Naive thymus-derived CD4-positive, alpha-beta T cell (primary cell): ENCODE results near the gene CDK18. TPM values are rescaled to one million over a fixed set of nuclear protein-coding genes. Genes with fewer than 3 reads are reported as not detected.

Experiments used
- ATAC-seq: fragments of 150-1000 bp; cut with Tn5 transposase; 2 replicates; pipeline ENCODE4 v1.10.0; 2021; ENCODE audit warnings: mild to moderate bottlenecking, moderate library complexity
- CTCF ChIA-PET: fragments of 350-600 bp; sonication (Branson Sonifier 250); formaldehyde crosslinking; loops from one replicate; lab custom pipeline; 2021; ENCODE audit warnings: antibody characterized with exemption; lab: Charles Lee
- POLR2A ChIA-PET: fragments of 350-600 bp; sonication (Branson Sonifier 250); formaldehyde crosslinking; loops from one replicate; lab custom pipeline; 2021; ENCODE audit warnings: antibody characterized with exemption, inconsistent platforms; lab: Charles Lee
- DNase-seq, 9 donors: peaks; one replicate each; pipeline versions ENCODE4 v3.0.0 to v3.0.0-alpha.2; 2020 to 2022; ENCODE audit warnings: mixed read lengths in 1 of 9
- H3K27ac ChIP-seq: one replicate; pipeline ENCODE4 v1.7.0; 2013; ENCODE audit warnings: mild to moderate bottlenecking, low read depth, low read length, moderate library complexity
- H3K27me3 ChIP-seq, 2 donors: one replicate each; pipeline ENCODE4 v1.7.0; 2013; ENCODE audit warnings: low read length in 2 of 2, mild to moderate bottlenecking in 2 of 2, moderate library complexity in 2 of 2; ENCODE audit not compliant: control insufficient read depth in 2 of 2, insufficient read depth in 2 of 2
- H3K36me3 ChIP-seq, 3 experiments: 1 replicate in 2 of 3; 2 replicates in 1 of 3; pipeline ENCODE4 v1.7.0; 2013; ENCODE audit warnings: low read length in 3 of 3, mild to moderate bottlenecking in 3 of 3, moderate library complexity in 1 of 3; ENCODE audit not compliant: insufficient read depth in 3 of 3, control insufficient read depth in 2 of 3
- H3K4me1 ChIP-seq, 2 donors: one replicate each; pipeline ENCODE4 v1.7.0; 2013; ENCODE audit warnings: low read length in 2 of 2, mild to moderate bottlenecking in 2 of 2, moderate library complexity in 1 of 2; ENCODE audit not compliant: control insufficient read depth in 2 of 2, insufficient read depth in 2 of 2
- H3K4me3 ChIP-seq: 2 replicates; pipeline ENCODE4 v1.7.0; 2013; ENCODE audit warnings: mild to moderate bottlenecking, low read length
- H3K9me3 ChIP-seq, 3 experiments: 1 replicate in 2 of 3; 2 replicates in 1 of 3; pipeline ENCODE4 v1.7.0; 2013; ENCODE audit warnings: low read length in 3 of 3; ENCODE audit not compliant: control insufficient read depth in 2 of 3
- H3K27ac Mint-ChIP-seq, 9 donors: one replicate each; pipeline ENCODE4 v1.8.0; 2020 to 2022; ENCODE audit warnings: mixed read lengths in 9 of 9, mild to moderate bottlenecking in 8 of 9, moderate library complexity in 5 of 9, inconsistent platforms in 2 of 9
- H3K27me3 Mint-ChIP-seq, 5 donors: one replicate each; pipeline ENCODE4 v1.8.0; 2021 to 2022; ENCODE audit warnings: mixed read lengths in 5 of 5, mild to moderate bottlenecking in 1 of 5
- H3K36me3 Mint-ChIP-seq, 5 donors: one replicate each; pipeline ENCODE4 v1.8.0; 2020 to 2022; ENCODE audit warnings: mixed read lengths in 5 of 5, mild to moderate bottlenecking in 3 of 5, inconsistent platforms in 1 of 5
- H3K4me1 Mint-ChIP-seq, 7 donors: one replicate each; pipeline ENCODE4 v1.8.0; 2020 to 2022; ENCODE audit warnings: mixed read lengths in 7 of 7, mild to moderate bottlenecking in 3 of 7, inconsistent platforms in 1 of 7
- H3K4me3 Mint-ChIP-seq, 10 donors: one replicate each; pipeline ENCODE4 v1.8.0; 2020 to 2022; ENCODE audit warnings: mild to moderate bottlenecking in 10 of 10, mixed read lengths in 10 of 10, moderate library complexity in 6 of 10, inconsistent platforms in 2 of 10
- H3K9me3 Mint-ChIP-seq, 11 donors: one replicate each; pipeline ENCODE4 v1.8.0; 2020 to 2022; ENCODE audit warnings: mixed read lengths in 11 of 11, mild to moderate bottlenecking in 4 of 11, inconsistent platforms in 1 of 11, moderate library complexity in 1 of 11
- intact Hi-C, 2 donors: fragments of 100-400 bp; cut with micrococcal nuclease; formaldehyde crosslinking; loops; one replicate each; pipeline ENCODE4 v1.15.1; 2023
- polyA plus RNA-seq, 2 donors: library from polyadenylated mRNA; unstranded; fragments of 300-500 nt; fragmentation: Illumina TruSeq; gene quantifications; one replicate each; pipeline ENCODE4 v1.2.3, GENCODE V29; 2021
- total RNA-seq, 6 experiments: library from RNA in 5 of 6; stranded (reverse) in 5 of 6; gene quantifications; 1 replicate in 5 of 6; 2 replicates in 1 of 6; pipeline ENCODE4 v1.2.3 and lab custom pipeline; 2021 to 2026

CDK18 gene
- total and polyA plus RNA-seq, 7 experiments from 2014 or later: 0.20 to 3.6 (median 2.6) TPM

DNA sequence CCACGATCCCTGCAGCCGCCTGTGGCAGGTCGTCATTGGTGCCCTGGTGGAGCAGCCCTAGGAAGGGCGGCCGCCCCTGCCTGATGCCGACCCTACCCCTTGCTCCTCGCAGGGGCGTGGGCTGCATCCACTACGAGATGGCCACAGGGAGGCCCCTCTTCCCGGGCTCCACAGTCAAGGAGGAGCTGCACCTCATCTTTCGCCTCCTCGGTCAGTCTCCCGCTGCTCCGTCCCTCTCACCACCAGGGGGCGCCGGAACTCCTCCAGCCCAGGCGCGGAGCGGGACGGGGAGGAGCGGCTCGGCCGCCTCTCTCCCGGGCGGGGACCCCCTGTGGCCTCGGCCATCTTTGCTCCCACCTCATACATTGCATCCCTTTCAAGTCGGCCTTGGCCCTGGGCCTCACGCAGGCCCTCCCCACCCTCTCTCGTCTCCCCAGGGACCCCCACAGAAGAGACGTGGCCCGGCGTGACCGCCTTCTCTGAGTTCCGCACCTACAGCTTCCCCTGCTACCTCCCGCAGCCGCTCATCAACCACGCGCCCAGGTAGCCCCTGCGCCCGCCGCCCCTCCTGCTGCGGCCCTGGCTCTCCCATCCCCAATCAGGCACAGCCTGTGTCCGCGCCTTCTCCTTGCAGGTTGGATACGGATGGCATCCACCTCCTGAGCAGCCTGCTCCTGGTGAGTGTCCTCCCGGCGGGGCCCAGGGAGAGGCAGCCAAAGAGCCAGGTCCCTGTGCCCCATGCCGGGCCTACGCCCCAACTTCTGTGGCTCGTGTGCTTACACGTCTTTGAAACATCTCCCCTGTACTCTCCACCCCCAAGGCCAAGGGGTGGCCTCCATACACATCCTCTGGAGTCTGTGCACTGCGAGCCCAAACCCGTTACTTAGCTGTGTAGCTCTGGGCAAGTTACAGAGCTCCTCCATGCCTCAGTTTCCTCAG is 24.7 kb downstream of the CDK18 start:
- DNase-seq: peak; percentile 58 to 90 (median 78)
- H3K9me3 Mint-ChIP-seq: no peaks in the 10 kb centered on the region
- Histone ChIP-seq H3K36me3 (no peaks in the 10 kb centered on the region), H3K4me3 (no peak overlapping the region), H3K9me3 (no peaks in the 10 kb centered on the region), H3K4me1 (no peaks in the 10 kb centered on the region), H3K27me3 (no peaks in the 10 kb centered on the region), H3K27ac (no peak overlapping the region)
- H3K27me3 Mint-ChIP-seq: peaks cover 0 to 5% (median 0%) of the 10 kb centered on the region in 5 donors
- peaks cover 0 to 5% (median 0%) of the 10 kb centered on the region in 7 donors for H3K4me1 Mint-ChIP-seq
- peak overlapping the region in 9 of 10 donors; percentile 23 to 68 (median 62) for H3K4me3 Mint-ChIP-seq
- peak overlapping the region in 3 of 9 donors; percentile 8 to 58 (median 56) for H3K27ac Mint-ChIP-seq
- H3K36me3 Mint-ChIP-seq: no peaks in the 10 kb centered on the region
- POLR2A ChIA-PET: interaction anchor here (1.3 kb wide), 1 partner anchor 103 kb away, joined by 7 read pairs; the partner anchor contains the start of gene ELK4
- CTCF ChIA-PET: interaction anchor here (0.6 to 12.1 kb wide), 9 partner anchors 44 to 388 kb away, joined by 3 to 154 read pairs (median 4); no protein-coding TSS in a partner anchor
- ATAC-seq: peak; percentile 82
- intact Hi-C loops: loop anchor here (1.0 to 2.0 kb wide), 5 partner anchors 62 to 182 kb away; partner anchors contain the start of gene ELK4 (in 2 of the 2)

DNA sequence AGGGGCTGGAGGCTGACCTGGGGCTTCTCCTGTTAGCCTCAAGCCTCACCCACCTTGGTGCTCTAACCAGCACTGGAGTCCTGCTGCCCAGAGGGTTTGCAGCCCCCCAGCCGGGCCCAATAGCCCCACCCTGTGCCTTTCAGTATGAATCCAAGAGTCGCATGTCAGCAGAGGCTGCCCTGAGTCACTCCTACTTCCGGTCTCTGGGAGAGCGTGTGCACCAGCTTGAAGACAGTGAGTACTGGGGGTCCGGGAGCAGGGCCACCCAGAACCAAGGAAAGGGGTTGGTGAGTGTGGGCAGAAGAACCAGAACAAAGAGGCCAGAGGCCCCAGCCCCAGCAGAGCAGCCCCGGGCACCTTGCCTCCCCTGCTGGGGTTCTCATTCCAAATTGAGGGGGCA is 25.6 kb downstream of the CDK18 start:
- H3K4me1 ChIP-seq: no peaks in the 10 kb centered on the region
- intact Hi-C loops: no loop called here
- ChIA-PET POLR2A (no interaction called here), CTCF (interaction anchor here (0.6 to 12.1 kb wide), 8 partner anchors 8 to 262 kb away, joined by 3 to 154 read pairs (median 4); no protein-coding TSS in a partner anchor)
- H3K9me3 ChIP-seq: no peaks in the 10 kb centered on the region
- DNase-seq (no peak), ATAC-seq (no peak)
- H3K36me3 ChIP-seq: no peaks in the 10 kb centered on the region
- no peak overlapping the region for H3K4me3 ChIP-seq
- H3K27me3 ChIP-seq: no peaks in the 10 kb centered on the region
- Mint-ChIP-seq H3K27ac (no peak overlapping the region), H3K4me1 (peaks cover 0 to 5% (median 0%) of the 10 kb centered on the region in 7 donors), H3K9me3 (no peaks in the 10 kb centered on the region), H3K36me3 (no peaks in the 10 kb centered on the region), H3K4me3 (no peak overlapping the region), H3K27me3 (peaks cover 0 to 7% (median 0%) of the 10 kb centered on the region in 5 donors)
- H3K27ac ChIP-seq: no peak overlapping the region

DNA sequence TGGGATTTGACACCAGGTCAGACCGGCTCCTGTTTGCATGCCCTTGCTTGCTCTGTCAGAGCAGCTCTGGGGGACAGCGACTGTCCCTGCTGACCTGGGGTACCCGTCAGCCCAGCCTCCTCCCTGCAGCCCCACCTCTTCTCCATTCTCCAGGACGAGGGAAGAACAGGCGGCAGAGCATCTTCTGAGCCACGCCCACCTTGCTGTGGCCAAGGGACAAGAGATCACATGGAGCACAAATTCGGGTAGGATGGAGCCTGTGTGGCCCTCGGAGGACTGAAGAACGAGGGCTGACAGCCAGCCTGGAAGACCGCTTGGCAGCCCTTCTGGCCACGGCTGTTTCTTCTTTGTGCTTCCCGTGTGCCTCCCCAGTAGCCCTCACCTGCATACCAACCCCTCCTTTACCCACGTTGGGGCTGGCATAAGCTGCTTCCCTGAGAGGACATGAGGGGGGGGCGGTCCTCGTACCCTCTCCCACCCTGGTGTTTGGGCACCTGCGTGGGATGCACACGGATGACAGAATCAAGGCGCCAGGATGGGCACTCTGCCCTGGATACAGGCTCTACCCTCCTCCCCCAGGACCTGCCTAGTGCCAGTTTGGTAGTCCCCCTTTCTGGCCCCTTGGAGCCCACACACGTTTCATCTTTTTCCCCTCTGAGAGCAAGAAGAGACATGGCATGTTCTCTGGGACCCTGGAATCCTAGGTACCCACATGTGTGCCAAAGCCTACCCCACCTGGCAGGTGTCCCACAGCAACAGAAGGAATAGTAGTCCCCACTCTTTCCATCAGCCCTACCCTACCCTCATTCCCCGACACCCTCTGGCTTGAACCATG is 26.9 kb downstream of the CDK18 start:
- no peaks in the 10 kb centered on the region for H3K36me3 Mint-ChIP-seq

DNA sequence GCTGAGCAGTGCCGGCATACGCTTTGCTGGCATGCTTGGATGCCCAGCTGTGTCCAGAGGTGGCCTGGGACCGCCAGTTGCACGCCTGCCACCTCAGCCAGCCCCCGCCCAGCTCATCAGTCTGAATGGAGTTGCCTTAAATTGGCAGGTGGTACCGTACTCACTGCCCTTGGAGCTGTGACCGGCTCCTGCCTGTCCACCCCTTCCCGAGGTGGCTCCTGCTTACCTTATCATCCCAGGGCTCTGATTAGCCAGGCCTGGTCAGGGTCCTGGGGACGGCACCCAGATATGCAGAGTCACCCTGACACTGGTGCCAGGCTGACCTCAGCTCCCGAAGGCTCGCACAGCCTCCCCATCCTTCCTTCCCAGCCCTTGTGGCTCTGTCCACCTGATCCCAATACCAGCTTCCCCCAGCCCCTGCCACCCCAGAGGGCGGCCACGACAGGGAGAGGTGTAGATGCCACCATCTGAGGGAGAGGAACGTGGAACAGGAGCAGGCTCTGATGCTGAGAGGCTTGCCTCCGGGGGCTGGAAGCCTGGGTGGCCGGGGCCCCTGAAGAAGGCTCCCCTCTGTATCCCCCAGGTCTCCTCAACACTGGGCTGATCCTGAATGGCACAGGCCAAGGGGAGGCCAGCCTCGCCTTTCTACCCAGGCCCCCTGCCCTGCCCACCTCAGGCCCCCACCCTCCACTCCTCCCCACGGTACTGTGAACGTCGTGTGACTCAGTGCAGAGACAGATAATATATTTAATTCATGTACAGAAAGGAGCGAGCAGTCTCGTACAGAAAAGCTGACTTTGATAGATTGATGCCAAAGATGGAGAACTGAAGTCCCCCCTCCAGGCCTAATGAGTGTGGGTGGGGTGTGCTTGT is 27.8 kb downstream of the CDK18 start:
- Histone ChIP-seq H3K36me3 (no peaks in the 10 kb centered on the region), H3K9me3 (no peaks in the 10 kb centered on the region), H3K27me3 (no peaks in the 10 kb centered on the region), H3K4me1 (no peaks in the 10 kb centered on the region), H3K27ac (no peak overlapping the region), H3K4me3 (no peak overlapping the region)
- DNase-seq: no peak
- Mint-ChIP-seq H3K9me3 (peaks cover 0 to 1% (median 0%) of the 10 kb centered on the region in 11 donors), H3K27ac (peak overlapping the region in 1 of 9 donors; percentile 36), H3K4me1 (peaks cover 0 to 11% (median 6%) of the 10 kb centered on the region in 7 donors), H3K27me3 (peaks cover 5 to 11% (median 7%) of the 10 kb centered on the region in 5 donors), H3K36me3 (peaks cover 0 to 4% (median 0%) of the 10 kb centered on the region in 5 donors), H3K4me3 (no peak overlapping the region)
- POLR2A ChIA-PET: no interaction called here
- CTCF ChIA-PET: interaction anchor here (1.2 to 12.1 kb wide), 2 partner anchors 7 to 125 kb away, joined by 4 to 154 read pairs; no protein-coding TSS in a partner anchor
- intact Hi-C loops: no loop called here
- no peak for ATAC-seq

More for the DNA sequence above, 26.9 kb downstream of the CDK18 start:
- DNase-seq (no peak), ATAC-seq (no peak)
- H3K27ac ChIP-seq: no peak overlapping the region
- H3K4me3 Mint-ChIP-seq: no peak overlapping the region
- peak overlapping the region in 1 of 9 donors; percentile 36 for H3K27ac Mint-ChIP-seq
- H3K27me3 ChIP-seq: no peaks in the 10 kb centered on the region
- peaks cover 0 to 5% (median 3%) of the 10 kb centered on the region in 7 donors for H3K4me1 Mint-ChIP-seq
- ChIA-PET CTCF (interaction anchor here (0.8 to 12.1 kb wide), 5 partner anchors 10 to 260 kb away, joined by 3 to 154 read pairs (median 4); partner anchors contain the start of gene ELK4), POLR2A (no interaction called here)
- H3K4me1 ChIP-seq: no peaks in the 10 kb centered on the region
- H3K36me3 ChIP-seq: no peaks in the 10 kb centered on the region
- peaks cover 0 to 1% (median 0%) of the 10 kb centered on the region in 11 donors for H3K9me3 Mint-ChIP-seq
- no peaks in the 10 kb centered on the region for H3K9me3 ChIP-seq
- H3K4me3 ChIP-seq: no peak overlapping the region
- intact Hi-C loops: no loop called here
- H3K27me3 Mint-ChIP-seq: peaks cover 0 to 9% (median 4%) of the 10 kb centered on the region in 5 donors

DNA sequence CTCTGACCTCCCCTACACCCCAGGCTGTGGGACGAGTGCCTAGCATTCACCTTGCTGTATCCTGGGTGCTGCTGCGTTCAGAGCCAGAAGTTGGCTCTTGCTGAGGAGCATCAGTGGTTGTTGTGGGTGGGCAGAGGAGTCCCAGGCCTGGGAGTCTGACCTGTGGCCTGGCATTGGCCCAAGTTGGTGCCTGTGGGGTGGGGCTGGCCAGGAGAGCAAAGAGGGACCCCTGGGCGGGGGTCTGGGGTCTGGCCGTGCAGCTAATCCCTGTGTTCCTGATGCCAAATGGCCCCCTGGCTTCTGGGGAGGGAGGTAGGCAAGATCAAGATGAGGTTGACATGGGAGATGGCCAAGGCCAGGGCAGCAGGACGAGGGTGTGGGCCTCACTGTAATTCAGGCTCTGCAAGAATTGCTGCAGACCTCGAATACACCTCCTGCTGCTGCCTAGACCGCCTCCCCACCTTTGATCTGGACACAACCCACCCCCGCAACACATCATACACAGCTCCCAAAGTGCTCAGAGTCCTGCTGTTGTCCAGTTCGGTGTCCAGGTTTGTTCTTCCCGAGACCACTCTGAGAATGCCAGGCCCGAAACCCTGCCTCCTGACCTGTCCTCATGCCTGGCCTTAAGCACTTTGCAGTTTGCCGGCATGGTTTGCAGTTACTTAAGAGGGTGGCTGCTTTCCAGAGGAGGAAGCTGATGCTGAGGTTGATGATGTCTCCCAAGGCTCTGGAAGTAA is 28.7 kb downstream of the CDK18 start:
- H3K27me3 ChIP-seq: no peaks in the 10 kb centered on the region
- DNase-seq (no peak), ATAC-seq (no peak)
- H3K4me1 ChIP-seq: no peaks in the 10 kb centered on the region
- intact Hi-C loops: no loop called here
- H3K36me3 Mint-ChIP-seq: peaks cover 0 to 5% (median 0%) of the 10 kb centered on the region in 5 donors
- H3K9me3 ChIP-seq: no peaks in the 10 kb centered on the region
- H3K4me3 ChIP-seq: no peak overlapping the region
- H3K4me3 Mint-ChIP-seq: no peak overlapping the region
- CTCF ChIA-PET: interaction anchor here (1.2 to 12.1 kb wide), 2 partner anchors 8 to 124 kb away, joined by 4 to 154 read pairs; no protein-coding TSS in a partner anchor
- peaks cover 0 to 1% (median 0%) of the 10 kb centered on the region in 11 donors for H3K9me3 Mint-ChIP-seq
- H3K27ac ChIP-seq: no peak overlapping the region
- H3K27ac Mint-ChIP-seq: no peak overlapping the region
- peaks cover 7 to 13% (median 9%) of the 10 kb centered on the region in 5 donors for H3K27me3 Mint-ChIP-seq
- H3K36me3 ChIP-seq: no peaks in the 10 kb centered on the region
- POLR2A ChIA-PET: no interaction called here
- H3K4me1 Mint-ChIP-seq: peaks cover 0 to 12% (median 6%) of the 10 kb centered on the region in 7 donors
